Body of pancreas (tissue), 4 donors: ENCODE data around the gene IQCM.

Experiments used
- POLR2A ChIP-seq, 3 donors: fragments of 450-650 bp; IDR thresholded peaks; one replicate each; pipeline ENCODE4 v1.6.1; 2016; ENCODE audit warnings: antibody characterized with exemption in 3 of 3, mild to moderate bottlenecking in 2 of 3
- TF ChIP-seq, protein P1 (sequence below), 7 experiments: fragments of 450-650 bp in 4 of 7; fragments of 200-600 bp in 3 of 7; sonication (generic) in 3 of 7; IDR thresholded peaks; one replicate each; pipeline ENCODE4 v1.5.1; 2016 to 2019; ENCODE audit warnings: antibody characterized with exemption in 7 of 7

DNA sequence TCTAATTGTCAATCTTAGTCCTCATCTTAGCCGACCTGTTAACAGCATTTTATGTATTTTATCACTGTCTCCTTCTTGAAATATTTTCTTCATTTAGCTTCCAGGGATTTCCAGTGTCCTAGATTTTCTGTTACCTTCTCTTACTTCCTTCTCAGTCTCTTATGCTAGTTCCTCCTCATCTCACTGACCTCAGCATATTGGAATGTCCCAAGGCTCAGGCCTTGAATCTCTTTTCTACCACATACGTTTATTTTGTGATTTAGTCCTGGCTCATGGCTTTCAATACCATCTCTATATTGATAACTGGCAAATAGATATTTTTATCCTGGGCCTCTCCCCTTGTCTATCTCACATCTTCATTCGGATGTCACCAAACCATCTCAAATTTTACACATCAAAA is 61.1 kb downstream of the IQCM start:
- TF ChIP-seq, protein P1, sequence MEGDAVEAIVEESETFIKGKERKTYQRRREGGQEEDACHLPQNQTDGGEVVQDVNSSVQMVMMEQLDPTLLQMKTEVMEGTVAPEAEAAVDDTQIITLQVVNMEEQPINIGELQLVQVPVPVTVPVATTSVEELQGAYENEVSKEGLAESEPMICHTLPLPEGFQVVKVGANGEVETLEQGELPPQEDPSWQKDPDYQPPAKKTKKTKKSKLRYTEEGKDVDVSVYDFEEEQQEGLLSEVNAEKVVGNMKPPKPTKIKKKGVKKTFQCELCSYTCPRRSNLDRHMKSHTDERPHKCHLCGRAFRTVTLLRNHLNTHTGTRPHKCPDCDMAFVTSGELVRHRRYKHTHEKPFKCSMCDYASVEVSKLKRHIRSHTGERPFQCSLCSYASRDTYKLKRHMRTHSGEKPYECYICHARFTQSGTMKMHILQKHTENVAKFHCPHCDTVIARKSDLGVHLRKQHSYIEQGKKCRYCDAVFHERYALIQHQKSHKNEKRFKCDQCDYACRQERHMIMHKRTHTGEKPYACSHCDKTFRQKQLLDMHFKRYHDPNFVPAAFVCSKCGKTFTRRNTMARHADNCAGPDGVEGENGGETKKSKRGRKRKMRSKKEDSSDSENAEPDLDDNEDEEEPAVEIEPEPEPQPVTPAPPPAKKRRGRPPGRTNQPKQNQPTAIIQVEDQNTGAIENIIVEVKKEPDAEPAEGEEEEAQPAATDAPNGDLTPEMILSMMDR (IDR thresholded peaks at IDR 0.05) = no peak
- TF ChIP-seq POLR2A (IDR thresholded peaks at IDR 0.05) = no peak
